Cardiac muscle cell (in vitro differentiated cells and primary cell): ENCODE measurements around the gene CACNA2D2. TPM values are rescaled to one million over a fixed set of nuclear protein-coding genes. Genes with fewer than 3 reads are reported as not detected.

Experiments
- DNase-seq, 2 donors: peaks; one replicate each; pipeline versions ENCODE4 v3.0.0 to v3.0.0-alpha.2; 2010 to 2017; ENCODE audit warnings: low read depth in 1 of 2, low spot score in 1 of 2
- H3K27ac ChIP-seq: fragments of 200-600 bp; sonication (generic); 2 replicates; pipeline ENCODE4 v1.5.1; 2016
- H3K27me3 ChIP-seq: fragments of 200-600 bp; sonication (generic); 2 replicates; pipeline ENCODE4 v1.6.0; 2016; ENCODE audit warnings: control low read depth
- H3K36me3 ChIP-seq: fragments of 200-600 bp; sonication (generic); 2 replicates; pipeline ENCODE4 v1.5.1; 2016; ENCODE audit warnings: control low read depth
- H3K4me1 ChIP-seq: fragments of 200-600 bp; sonication (generic); 2 replicates; pipeline ENCODE4 v1.8.1; 2017; ENCODE audit warnings: low read depth, mild to moderate bottlenecking, mixed run types
- H3K4me3 ChIP-seq: fragments of 200-600 bp; sonication (generic); 2 replicates; pipeline ENCODE4 v1.5.1; 2016; ENCODE audit warnings: mild to moderate bottlenecking
- H3K9me3 ChIP-seq: fragments of 200-600 bp; sonication (generic); 2 replicates; pipeline ENCODE4 v1.5.1; 2017; ENCODE audit warnings: low read depth, mild to moderate bottlenecking, control low read depth
- CTCF ChIP-seq: IDR thresholded peaks from 2 replicates; pipeline ENCODE4 v1.5.1; 2012; ENCODE audit warnings: low read depth, mild to moderate bottlenecking, low read length
- polyA plus RNA-seq: library from polyadenylated mRNA; unstranded; fragments of >200 nt; fragmentation: Nextera tagmentation; extraction: Ambion mirVana; gene quantifications from 2 replicates; pipeline ENCODE4 v1.2.1, GENCODE V29; 2016
- total RNA-seq: library from RNA; depleted of rRNA; stranded (reverse); fragments of >200 nt; gene quantifications from 2 replicates; pipeline ENCODE4 v1.2.3, GENCODE V29; 2016

CACNA2D2 gene
- total and polyA plus RNA-seq, 2 experiments from 2014 or later: 5.4 to 8.7 TPM

DNA sequence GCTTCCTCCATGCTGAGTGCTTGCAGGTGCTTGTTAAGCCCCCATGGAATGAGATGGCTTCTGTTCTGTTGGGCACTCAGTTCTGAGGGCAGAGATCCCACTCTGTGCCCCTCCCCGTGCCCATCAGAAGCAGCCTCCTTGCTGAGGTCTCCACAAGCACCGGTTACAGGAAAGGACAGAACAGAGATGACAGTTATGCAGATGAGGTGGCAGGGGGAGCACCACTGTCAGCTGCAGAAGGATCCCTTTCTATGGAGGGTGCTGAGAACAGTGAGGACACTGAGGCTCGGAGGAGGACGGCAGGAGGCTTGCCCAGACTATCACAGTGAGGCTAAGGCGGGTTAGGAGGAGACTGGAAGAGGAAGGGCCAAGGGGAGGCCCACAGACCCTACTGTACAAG lies 12.4 kb downstream of the CACNA2D2 start:
- no peak for DNase-seq
- Histone ChIP-seq H3K27me3 (no peaks in the 10 kb centered on the region), H3K4me3 (no peak overlapping the region), H3K9me3 (no peaks in the 10 kb centered on the region), H3K27ac (no peak overlapping the region), H3K4me1 (peaks cover 11% of the 10 kb centered on the region), H3K36me3 (no peaks in the 10 kb centered on the region)
- TF ChIP-seq CTCF: no peak

DNA sequence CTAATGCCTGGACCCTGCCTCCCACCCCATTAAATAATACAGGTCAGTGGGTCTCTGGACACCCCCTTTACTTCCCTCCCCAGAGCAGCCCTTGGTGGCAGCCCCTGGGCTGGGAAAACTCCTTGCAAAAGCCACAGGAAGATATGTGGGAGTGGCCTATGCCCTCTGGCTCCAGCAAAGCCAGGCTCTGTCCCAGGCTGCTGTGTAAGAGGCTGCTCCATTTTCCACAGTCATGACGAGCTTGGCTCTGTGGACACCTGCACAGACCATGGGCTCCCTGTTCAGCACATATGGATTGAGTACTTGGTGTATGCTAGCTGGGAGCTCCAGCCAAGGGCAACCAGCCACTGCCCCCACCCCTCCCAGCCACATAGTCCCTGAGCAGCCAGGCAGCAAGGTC lies 13.0 kb downstream of the CACNA2D2 start:
- Histone ChIP-seq H3K27me3 (no peaks in the 10 kb centered on the region), H3K4me3 (no peak overlapping the region), H3K4me1 (peaks cover 11% of the 10 kb centered on the region), H3K27ac (no peak overlapping the region), H3K9me3 (no peaks in the 10 kb centered on the region), H3K36me3 (no peaks in the 10 kb centered on the region)
- no peak for TF ChIP-seq CTCF
- DNase-seq: peak in 1 of 2 donors; percentile 39

- Histone ChIP-seq H3K4me1 (peaks cover 11% of the 10 kb centered on the region), H3K27ac (no peak overlapping the region), H3K4me3 (no peak overlapping the region), H3K27me3 (no peaks in the 10 kb centered on the region), H3K9me3 (no peaks in the 10 kb centered on the region), H3K36me3 (no peaks in the 10 kb centered on the region)
- TF ChIP-seq CTCF: no peak
- no peak for DNase-seq
Measured at GRCh38 chr3:50487181-50487580, 16.3 kb downstream of the CACNA2D2 start.

- Histone ChIP-seq H3K4me3 (no peak overlapping the region), H3K4me1 (peaks cover 11% of the 10 kb centered on the region), H3K27me3 (no peaks in the 10 kb centered on the region), H3K9me3 (no peaks in the 10 kb centered on the region), H3K27ac (no peak overlapping the region), H3K36me3 (no peaks in the 10 kb centered on the region)
- TF ChIP-seq CTCF: no peak
- no peak for DNase-seq
Measured at GRCh38 chr3:50486219-50486888, 17.1 kb downstream of the CACNA2D2 start.

DNA sequence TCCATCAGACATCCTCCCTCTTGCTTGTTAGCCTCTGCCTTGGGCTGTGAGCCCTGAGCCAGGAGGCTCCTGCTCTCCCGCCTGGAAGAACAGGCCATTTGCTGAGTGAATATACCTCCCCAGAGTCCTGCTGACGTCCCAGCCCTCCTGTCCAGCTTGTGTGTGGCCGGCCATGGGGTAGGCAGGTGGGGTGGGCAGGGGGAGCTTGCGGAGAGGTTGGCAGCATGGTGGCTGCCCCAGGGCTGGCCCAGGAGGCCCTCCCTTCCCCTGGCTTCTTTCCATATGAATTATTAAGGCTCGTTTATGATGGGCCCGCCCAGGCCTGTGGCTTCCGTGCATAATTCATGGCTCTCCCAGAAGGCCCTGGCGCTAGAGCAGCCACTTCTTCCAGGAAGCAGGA lies 18.7 kb downstream of the CACNA2D2 start:
- H3K4me1 ChIP-seq: no peaks in the 10 kb centered on the region
- no peaks in the 10 kb centered on the region for H3K27me3 ChIP-seq
- H3K4me3 ChIP-seq: no peak overlapping the region
- DNase-seq: no peak
- no peaks in the 10 kb centered on the region for H3K9me3 ChIP-seq
- H3K36me3 ChIP-seq: no peaks in the 10 kb centered on the region
- H3K27ac ChIP-seq: no peak overlapping the region
- no peak for TF ChIP-seq CTCF
